GM19395 (cell line): ENCODE results near the gene BMP8A.

Experiments used
- ATAC-seq: cut with Tn5 transposase; IDR thresholded peaks from one replicate; pipeline ENCODE4 v1.9.1; 2021; ENCODE audit warnings: mild to moderate bottlenecking, moderate library complexity; ENCODE audit not compliant: unreplicated experiment

BMP8A gene

DNA sequence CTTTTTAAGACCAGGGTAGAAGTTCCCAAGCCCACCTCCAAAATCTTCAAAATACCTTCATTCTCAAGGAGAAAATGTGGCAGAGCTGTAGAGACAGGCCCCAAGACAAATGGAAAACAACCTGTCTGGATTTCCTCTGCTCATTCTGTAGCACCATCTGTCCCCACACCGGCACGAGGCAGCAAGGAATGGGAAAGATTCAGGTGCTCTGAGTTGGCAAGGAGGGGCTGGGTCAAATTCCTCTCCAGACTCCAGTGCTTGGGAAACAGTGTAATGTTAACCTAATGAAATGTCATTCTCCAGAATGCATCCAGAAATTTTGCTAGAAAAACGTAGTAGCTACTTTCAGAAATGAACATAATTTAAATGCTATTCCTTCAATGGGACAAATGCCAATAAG, 75.9 kb downstream of the BMP8A start:
- ATAC-seq: no peak

- ATAC-seq: no peak
These were observed 76.8 kb downstream of the BMP8A start for GRCh38 chr1:39568208-39568607.

DNA sequence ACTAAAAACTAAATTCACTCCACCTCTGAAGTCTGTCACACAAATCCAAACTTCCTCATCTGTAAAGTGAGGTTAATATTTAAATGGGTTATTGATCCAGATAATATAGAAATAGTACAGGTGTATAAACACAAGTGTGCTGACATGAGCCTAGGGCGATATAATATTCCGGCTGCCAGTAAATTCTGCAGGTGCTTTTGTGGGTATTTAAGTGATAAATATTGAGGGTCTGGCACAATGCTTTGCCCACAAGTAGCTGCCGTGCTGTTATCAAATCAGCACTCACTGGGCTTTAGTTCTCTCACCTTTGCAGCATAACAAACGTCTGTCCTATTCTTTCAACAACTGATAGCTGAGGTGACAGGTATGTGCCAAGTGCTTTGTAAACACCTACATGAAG, 77.6 kb downstream of the BMP8A start:
- ATAC-seq: no peak

- ATAC-seq: no peak
These were observed 79.2 kb downstream of the BMP8A start for GRCh38 chr1:39570477-39571177.

DNA sequence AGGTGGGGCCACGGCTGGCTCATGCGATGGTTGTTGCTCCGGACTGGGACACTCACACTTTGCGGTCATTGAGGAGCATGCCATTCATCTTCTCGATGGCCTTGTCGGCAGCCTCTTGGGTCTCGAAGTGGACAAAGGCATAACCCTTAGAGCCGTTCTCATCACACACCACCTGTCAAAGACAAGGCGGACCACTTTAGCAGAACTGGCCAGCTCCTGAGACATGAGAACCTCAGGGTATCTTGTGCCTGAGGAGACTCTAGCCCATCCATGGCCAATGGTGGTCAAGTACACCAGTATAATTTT, 79.7 kb downstream of the BMP8A start:
- no peak for ATAC-seq

DNA sequence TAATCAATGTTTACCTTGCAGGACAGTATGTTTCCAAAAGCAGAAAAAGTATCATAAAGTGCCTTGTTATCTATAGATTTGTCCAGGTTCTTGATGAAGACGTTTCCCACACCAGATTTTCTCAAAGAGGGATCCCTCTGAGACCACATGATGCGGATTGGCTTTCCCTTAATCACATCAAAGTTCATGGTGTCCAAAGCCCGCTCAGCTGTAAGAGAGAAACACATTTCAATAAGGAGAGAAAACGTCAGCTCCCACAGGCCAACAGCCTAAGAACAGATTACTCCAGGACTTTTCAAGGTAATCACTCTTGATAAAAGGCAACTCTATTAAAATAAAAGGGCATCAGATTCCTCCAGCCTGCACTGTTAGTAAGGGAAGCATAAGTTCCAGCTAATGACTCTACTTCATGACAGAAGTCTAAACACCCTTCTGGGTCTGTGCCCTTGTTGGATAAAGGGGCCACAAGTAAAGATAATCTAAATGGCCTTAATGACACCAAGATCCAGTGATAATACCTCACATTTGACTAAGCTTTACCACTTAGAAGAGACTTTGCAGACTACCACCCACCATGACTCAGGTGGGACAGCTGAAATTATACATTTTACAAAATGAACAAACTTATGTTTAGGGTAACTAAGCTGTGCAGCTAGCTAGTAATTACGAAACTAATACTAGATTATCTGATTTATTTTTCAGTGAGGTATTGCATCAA, 81.1 kb downstream of the BMP8A start:
- no peak for ATAC-seq

GRCh38 chr1:39573097-39573465, 81.6 kb downstream of the BMP8A start:
- ATAC-seq: no peak

DNA sequence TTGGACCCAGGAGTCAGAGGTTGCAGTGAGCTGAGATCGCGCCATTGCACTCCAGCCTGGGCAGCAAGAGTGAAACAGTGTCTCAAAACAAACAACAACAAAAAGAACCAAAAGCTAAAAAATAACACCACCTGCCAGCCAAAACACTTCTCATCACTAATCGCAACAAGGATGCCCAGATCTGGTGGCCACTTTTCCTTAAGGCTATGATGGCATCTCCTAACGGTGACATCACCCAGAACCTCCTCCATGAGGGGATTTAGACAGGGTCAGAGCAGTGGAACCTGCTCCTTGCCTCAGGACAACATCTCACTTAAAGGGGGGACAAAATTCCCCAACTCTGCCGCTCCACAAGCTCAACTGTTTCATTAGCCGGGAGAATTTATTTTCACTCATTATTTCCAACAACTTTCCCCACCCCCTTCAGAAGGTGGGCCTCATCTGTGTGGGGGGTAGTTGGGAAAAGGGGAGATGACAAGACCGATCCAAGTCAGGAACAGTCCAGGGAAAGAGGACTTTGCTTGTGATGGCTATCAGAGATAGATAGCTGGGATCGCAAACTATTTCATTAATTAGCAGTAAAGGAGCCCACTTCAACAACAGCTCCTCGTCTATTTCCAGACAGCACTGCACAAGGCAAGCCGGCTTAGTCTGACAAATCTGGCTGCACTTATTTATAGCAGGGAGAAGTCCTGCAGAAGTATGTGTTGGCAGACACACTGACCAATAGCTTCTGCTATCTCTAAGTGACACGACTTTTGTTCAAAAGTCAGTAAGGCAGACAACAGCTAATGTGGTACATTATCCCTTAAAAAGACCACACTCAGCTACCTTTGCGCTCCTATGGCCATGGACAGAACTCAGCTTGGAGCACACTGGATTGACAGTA, 82.5 kb downstream of the BMP8A start:
- ATAC-seq: no peak

- no peak for ATAC-seq
These were observed 83.2 kb downstream of the BMP8A start for GRCh38 chr1:39574646-39575045.
